HG02642 (cell line): ENCODE results near the gene PRPF40A.

Experiments
- ATAC-seq: cut with Tn5 transposase; IDR thresholded peaks from one replicate; pipeline ENCODE4 v1.9.1; 2021; ENCODE audit warnings: mild to moderate bottlenecking; ENCODE audit not compliant: unreplicated experiment, poor library complexity

Gene PRPF40A

DNA sequence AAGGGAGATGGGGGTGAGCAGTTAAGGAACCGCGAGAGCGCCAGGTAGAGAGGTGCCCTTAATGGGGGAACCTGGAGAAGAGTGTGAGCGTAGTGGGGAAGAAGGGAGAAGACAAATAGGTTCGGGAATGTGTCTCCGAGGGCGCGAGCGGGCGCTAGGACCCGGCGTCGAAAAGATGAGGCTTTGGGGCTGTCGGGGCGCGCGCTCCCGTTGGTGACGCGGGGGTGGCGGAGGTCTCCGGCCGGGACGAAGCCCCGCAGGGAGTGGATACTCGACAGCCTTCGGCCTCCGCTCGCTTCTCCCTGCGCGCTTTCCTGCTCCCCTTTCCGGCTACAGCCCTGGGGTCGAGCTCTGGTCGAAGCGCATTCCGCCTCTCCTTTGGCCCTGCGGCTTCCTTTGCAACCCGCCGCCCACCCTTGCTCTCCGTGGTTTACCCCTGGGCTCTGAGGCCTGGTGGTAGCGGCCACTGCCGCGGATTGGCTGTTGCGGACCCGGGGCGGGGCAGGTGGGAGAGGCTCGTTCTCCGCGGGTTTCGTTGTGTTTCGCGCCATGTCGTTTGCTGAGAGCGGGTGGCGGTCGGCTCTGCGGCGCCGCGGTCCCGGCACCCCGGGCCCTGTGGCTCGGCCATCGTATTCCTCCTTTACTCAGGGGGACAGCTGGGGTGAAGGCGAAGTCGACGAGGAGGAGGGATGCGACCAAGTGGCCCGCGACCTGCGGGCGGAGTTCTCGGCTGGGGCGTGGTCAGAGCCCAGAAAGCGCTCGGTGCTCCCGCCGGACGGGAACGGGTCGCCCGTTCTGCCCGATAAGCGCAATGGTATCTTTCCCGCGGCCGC lies 1.0 kb upstream of the PRPF40A start, which contains the start of gene ARL6IP6:
Gene ARL6IP6 (plus strand): TSS at position 545 of the 833 bp plus-strand sequence. CDS start 5 bp downstream, at position 550.
- ATAC-seq: peak; percentile 74

DNA sequence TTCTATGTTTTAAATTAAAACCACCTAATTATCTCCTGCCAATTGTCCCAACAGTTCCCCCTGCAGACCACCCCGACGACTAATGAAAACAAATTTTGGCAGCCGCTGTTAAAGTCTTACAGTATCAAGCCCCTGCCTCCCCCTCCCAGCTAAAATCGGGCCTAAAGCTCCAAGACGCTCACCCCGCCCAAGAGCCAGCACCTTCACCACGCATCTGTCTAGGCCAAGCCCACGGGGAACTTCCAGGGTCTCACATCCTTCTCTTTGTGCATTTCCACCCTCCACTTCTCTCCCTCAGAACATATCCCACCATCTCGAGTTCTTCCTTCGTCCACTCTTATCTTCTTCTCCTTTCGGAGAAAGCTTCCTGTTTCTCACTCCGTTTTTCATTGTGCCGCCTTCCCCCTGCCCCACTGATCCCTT lies 445 bp downstream of the PRPF40A start:
- peak; percentile 0 for ATAC-seq

DNA sequence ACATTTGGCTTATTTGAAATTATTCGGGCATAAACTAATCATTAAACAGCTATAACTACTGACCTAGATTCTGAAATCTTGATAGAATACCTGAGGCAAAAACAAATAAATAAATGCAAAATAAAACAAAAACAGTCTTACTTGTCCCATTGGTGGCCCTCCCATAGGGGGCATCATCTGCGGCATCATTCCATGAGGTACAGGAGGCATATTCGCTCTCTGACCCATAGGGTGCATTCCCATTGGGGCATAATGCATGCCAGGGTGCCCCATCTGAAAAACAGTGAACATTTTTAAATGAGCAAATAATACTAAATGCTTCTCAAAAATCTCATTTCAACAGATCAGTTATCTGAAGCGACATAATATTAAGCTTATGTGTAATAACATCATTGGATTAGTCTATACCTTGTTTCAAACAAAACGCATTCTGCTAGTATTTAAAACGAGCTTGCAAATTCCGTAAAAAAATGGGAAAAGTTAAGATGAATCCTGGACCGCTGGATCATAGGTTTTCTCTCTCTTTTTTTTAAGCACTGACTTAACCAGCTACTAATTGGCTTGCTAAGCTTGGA lies 1.3 kb downstream of the PRPF40A start:
- no peak for ATAC-seq

GRCh38 chr2:152715112-152715511 lies 2.1 kb downstream of the PRPF40A start:
- no peak for ATAC-seq

DNA sequence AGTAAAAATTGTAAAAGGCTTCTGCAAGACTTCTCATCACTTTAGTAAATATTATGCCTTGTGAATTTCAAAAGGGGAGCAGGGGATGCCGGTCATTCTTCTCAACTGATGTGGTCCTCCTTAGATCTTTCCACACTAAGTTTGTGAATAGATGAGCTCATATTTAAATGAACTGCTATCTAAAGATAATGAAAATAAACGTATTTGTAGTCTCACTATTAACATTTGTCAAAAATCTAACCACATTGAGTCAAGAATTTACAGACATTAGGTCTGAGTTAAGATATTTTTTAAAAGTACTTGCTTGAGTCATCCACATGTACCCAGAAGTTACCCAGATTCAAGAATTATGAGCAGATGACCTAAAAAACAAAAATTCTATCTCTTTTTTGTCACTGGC lies 6.5 kb downstream of the PRPF40A start:
- ATAC-seq: no peak

GRCh38 chr2:152708742-152709141 lies 8.5 kb downstream of the PRPF40A start:
- no peak for ATAC-seq

DNA sequence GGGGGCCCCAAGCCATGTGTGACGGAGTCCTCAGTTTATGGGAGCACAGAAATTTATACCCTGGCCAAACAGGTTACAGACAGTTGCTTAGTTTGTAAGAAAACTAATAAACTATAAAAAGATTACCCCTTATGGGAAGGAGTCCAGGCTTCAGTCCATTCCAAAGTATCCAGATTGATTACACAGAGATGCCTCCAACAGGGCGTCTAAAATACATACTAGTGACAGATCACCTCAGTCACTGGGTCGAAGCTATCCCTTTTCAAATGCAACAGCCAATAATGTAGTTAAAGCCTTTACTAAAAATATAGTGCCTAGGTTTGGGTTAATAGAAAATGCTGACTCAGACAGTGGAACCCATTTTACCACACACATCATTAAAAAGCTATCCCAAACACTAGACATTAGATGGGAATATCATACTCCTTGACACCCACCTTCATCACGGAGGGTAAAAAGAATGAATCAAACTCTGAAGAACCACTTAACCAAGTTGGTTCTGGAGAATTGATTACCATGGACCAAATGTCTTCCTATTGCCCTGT lies 10.7 kb downstream of the PRPF40A start:
- no peak for ATAC-seq

DNA sequence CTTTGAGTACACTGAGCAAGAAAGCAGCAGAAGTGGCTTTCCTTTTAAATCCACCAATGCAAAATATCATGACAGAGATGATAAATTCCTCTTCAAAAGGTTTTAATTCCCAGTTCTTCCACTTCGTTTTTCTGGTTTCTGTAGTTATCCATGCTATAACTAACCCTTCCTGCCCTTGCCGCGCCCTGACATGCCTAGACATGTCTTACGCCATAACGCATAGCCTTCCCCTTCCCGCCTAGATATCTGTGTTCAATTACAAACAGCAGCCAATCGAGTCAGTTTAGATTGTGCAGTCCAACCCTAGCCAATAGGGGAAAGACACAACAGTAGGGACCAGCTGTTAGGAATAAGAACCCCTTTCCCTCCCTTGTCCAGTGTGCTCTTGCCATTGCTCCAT lies 16.1 kb downstream of the PRPF40A start:
- no peak for ATAC-seq

DNA sequence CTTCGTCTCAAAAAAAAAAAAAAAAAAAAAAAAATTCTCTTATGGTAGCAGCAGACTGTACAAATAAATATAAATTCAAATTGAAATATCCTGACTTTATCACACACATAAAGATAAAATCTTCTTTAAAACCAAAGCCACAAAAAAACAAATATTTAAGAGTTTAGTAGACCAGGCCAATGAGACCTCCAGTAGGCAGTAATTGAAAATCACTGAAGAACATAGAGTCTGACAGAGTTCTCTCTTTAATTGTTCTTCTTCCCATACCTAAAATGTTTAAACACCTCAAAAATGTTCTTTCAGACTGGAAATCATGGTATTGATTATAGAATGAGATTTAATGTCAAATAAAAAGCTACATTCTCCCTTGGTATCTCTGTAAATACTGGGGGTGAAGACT lies 20.8 kb downstream of the PRPF40A start:
- ATAC-seq: no peak

DNA sequence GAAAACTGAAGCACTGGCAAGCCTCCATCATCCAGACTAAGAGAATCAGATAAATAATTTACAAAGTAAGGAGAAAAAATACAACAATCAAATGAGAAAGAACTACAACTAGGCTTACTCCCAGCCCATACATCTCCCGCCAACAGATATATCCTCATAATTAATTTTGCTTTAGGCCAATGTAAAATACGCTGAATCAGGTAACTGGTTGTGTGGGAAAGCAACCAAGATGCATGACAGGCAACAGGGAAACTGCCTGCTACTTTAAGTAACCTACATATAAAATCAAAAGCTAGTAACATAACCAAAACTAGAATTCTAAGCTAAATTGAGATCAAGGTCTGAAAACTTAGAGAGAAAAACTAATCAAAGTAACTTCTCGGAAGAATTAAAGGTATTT lies 21.5 kb downstream of the PRPF40A start:
- ATAC-seq: no peak

DNA sequence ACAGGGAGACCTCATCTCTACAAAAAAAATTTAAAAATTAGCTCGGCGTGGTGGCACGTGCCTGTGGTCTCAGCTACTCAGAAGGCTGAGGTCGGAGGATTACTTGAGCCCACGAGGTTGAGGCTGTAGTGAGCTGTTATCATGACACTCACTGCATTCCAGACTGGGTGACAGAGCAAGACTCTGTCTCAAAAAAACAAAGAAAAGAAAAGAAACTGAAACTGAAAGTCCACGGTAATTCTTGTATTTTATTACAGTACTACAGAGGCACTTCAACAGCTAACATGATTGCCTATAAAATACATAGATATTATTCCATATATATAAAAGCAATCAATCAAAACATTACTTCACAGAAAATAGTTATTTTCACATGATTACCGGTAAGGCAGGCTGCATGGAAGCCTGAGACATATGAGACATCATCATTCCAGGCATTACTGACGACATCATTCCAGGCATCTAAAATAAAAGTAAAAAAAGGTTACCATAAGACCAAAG lies 23.1 kb downstream of the PRPF40A start:
- ATAC-seq: peak; percentile 59

- peak; percentile 90 for ATAC-seq
Observed at GRCh38 chr2:152693033-152693432, 24.2 kb downstream of the PRPF40A start.

DNA sequence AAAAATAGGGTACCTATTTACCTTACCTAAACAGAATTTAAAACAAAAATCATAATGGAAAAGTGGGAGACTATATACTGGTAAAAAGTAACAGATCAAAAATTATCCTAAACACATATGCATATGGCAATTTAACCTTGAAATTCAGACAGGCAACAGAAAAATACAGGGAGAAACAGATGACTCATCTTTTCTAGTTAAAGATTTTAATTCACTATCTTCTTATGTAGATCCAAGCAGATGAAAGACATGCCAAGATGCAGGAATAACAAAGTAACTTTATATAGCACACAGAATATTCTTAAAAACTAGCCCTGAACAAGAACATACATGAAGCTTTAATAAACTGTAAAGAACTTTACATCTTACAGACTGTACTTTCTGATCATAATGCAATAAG lies 30.9 kb downstream of the PRPF40A start:
- ATAC-seq: no peak

DNA sequence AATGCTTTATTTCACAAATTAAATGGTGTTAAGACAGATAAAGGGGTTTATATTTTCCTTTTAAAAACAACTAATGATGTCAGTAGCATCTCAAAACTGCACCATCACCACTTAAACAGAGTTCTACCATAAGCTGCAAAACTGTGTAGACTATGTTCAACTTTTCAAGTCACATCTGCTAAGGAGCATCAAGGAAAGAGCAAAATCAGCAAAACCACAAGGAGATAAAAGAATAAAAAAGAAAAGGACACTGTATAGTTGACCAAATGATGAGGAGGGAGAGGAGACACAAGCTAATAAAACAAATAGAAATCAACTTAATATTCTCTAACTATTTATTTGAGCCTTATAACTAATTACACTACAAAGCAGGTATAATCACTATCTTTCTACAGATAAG lies 33.9 kb downstream of the PRPF40A start:
- ATAC-seq: no peak

- no peak for ATAC-seq
Observed at GRCh38 chr2:152682663-152683062, 34.6 kb downstream of the PRPF40A start.

DNA sequence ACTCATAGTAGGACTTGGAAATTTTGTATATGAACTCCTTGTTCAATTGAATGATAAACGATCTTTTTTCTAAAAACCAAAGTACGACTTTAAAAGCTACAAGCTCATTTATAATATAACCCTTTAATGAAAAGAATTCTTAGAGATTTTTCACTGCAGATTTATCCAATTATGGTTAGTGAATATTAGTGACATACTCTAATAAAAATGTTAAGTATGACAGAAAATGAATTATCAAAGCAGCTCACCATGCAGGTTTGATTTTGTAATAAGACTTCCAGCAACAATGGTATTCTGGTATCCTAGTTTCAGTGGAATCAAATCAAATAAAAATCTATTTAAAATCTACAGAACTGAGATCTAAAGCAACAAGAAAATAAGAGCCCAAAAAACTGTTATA lies 38.5 kb downstream of the PRPF40A start:
- no peak for ATAC-seq

DNA sequence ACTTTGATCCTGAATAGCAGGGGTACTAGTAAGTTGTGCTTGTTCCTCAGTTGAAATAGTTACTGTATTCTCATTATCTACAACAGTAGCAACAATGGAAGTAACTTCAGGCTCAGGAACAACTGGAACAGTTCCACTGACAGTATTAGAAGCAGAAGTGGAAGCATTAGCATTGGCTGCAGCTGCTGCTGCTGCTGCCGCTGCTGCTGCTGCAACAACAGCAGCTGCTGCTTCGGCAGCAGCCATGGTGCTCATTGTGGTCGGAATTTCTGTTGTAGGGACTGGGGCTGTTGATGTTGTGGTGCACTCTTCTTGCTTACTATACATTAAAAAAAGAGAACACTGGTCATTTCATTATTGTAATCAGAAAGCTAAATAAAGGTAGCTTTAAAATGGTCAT lies 40.8 kb downstream of the PRPF40A start:
- no peak for ATAC-seq

GRCh38 chr2:152674334-152674733 lies 42.9 kb downstream of the PRPF40A start:
- no peak for ATAC-seq

DNA sequence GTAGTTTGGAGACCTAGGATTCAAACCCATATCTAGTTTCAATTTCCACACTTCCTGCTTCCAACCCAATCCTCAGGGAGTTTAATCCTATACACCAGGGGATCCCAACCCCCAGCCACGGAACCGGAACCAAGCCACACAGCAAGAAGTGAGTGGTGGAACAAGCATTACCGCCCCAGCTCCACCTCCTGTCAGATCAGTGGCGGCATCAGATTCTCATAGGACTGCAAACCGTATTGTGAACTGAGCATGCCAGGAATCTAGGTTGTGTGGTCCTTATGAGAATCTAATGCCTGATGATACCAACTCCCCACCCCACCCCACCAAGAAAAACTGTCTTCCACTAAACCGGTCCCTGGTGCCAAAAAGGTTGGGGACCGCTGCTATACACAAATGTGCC lies 52.5 kb downstream of the PRPF40A start:
- ATAC-seq: no peak

DNA sequence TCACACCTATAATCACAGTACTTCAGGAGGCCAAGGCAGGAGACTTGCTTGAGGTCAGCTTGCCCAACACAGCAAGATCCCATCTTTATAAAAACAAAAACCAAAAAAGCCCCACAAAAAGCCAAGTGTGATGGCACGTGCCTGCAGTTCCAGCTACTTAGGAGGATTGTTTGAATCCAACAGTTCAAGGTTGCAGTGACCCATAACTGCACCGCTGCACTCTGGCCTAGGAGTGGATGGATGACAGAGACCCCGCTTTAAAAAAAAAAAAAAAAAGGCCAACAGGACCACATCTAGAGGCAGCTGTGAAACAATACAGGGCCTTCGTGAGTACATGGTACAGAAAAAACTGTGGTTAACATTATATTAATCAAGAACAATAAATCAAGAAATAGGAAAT lies 56.2 kb downstream of the PRPF40A start:
- no peak for ATAC-seq

GRCh38 chr2:152658221-152658620 lies 59.0 kb downstream of the PRPF40A start:
- no peak for ATAC-seq
